ENCODE results near the gene IER3. TPM values are rescaled to one million over a fixed set of nuclear protein-coding genes. Genes with fewer than 3 reads are reported as not detected.

The IER3 gene
- polyA plus RNA-seq, 1 experiment = 51.7 TPM

DNA sequence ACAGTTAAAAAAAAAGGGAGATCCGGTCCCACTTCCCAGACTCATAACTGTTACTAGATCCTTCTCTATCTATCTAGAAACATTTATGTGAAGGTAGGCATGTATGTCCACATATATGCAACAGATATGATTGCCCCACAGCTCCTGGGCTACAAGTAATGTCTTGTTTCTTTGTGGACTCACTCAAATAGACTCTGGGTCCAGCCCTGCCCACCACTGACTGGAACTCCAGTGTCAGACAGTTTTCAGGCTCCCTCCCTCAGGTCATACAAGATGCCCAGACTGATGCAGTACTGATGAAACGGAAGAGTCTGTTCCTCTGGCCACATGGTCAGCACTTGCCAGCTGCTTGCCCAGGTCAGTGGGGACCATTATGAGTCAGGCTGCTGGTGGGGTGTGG lies 30.8 kb upstream of the IER3 start:
- TF ChIP-seq, protein P1, sequence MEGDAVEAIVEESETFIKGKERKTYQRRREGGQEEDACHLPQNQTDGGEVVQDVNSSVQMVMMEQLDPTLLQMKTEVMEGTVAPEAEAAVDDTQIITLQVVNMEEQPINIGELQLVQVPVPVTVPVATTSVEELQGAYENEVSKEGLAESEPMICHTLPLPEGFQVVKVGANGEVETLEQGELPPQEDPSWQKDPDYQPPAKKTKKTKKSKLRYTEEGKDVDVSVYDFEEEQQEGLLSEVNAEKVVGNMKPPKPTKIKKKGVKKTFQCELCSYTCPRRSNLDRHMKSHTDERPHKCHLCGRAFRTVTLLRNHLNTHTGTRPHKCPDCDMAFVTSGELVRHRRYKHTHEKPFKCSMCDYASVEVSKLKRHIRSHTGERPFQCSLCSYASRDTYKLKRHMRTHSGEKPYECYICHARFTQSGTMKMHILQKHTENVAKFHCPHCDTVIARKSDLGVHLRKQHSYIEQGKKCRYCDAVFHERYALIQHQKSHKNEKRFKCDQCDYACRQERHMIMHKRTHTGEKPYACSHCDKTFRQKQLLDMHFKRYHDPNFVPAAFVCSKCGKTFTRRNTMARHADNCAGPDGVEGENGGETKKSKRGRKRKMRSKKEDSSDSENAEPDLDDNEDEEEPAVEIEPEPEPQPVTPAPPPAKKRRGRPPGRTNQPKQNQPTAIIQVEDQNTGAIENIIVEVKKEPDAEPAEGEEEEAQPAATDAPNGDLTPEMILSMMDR (IDR thresholded peaks at IDR 0.05; ENCODE audit: insufficient read depth, low read depth, low read length) = no peak
- no peak for DNase-seq (ENCODE audit: low read depth)
- H3K36me3 ChIP-seq (ENCODE audit: control insufficient read depth, insufficient read depth, low read length) = no peaks in the 10 kb centered on the region
- H3K27me3 ChIP-seq (ENCODE audit: control insufficient read depth, insufficient read depth, low read length) = no peaks in the 10 kb centered on the region
- CTCF ChIA-PET = interaction anchor here (2.3 kb wide), 1 partner anchor 11 kb away, joined by 6 read pairs; no protein-coding TSS in a partner anchor
- H3K4me3 ChIP-seq (ENCODE audit: low read depth, low read length) = no peak overlapping the region
- POLR2A ChIA-PET = interaction anchor here (0.6 kb wide), 1 partner anchor 284 kb away, joined by 3 read pairs; no protein-coding TSS in a partner anchor

DNA sequence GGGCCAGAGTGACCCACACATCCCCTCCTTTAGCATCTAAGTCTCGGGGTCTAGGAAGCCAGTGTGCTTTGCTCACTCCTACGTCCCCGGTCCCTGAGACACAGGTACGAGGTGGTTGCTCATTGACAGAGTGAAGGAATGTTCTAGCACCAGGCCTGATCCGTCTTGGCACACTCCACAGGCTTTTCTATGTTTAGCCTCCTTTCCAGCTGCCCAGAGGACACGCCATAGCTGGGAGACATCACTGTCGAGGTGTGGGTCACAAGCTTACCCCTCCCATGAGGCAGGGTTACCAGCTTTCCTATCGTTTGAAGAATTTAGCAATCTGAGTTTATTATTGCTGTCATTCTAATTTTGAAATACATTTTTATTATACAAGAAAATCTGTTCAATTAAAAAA lies 30.4 kb upstream of the IER3 start:
- no peaks in the 10 kb centered on the region for H3K36me3 ChIP-seq (ENCODE audit: control insufficient read depth, insufficient read depth, low read length)
- TF ChIP-seq, protein P1 (IDR thresholded peaks at IDR 0.05; ENCODE audit: insufficient read depth, low read depth, low read length) = no peak
- H3K27me3 ChIP-seq (ENCODE audit: control insufficient read depth, insufficient read depth, low read length) = no peaks in the 10 kb centered on the region
- ChIA-PET POLR2A (interaction anchor here (0.6 kb wide), 1 partner anchor 283 kb away, joined by 3 read pairs; no protein-coding TSS in a partner anchor), CTCF (interaction anchor here (1.5 kb wide), 1 partner anchor 8 kb away, joined by 6 read pairs; no protein-coding TSS in a partner anchor)
- H3K4me3 ChIP-seq (ENCODE audit: low read depth, low read length) = no peak overlapping the region
- DNase-seq (ENCODE audit: low read depth) = no peak

DNA sequence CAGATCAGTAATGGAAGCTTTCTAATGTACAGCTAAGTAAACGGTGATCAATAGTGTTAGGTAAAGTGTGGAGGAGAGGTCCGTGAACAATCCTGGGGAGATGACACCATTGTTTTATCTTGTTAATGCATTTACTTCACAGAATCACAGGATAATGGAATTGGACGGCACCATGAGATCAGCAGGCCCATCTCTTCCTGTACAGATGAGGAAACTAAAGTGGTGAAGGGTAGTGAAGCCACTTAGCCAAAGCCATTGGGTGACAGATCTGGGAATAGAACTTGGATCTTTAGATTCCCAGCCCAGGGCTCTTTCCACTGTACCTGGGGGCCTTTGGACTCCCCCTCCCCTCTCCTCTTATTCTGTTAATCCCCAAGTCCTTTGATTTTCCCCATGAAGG lies 26.2 kb upstream of the IER3 start:
- ChIA-PET CTCF (interaction anchor here (1.3 kb wide), 2 partner anchors 10 to 13 kb away, joined by 3 to 8 read pairs; no protein-coding TSS in a partner anchor), POLR2A (interaction anchor here (0.9 kb wide), 1 partner anchor 11 kb away, joined by 3 read pairs; no protein-coding TSS in a partner anchor)
- TF ChIP-seq, protein P1 (IDR thresholded peaks at IDR 0.05; ENCODE audit: insufficient read depth, low read depth, low read length) = no peak
- no peak for DNase-seq (ENCODE audit: low read depth)
- Histone ChIP-seq H3K36me3 (ENCODE audit: control insufficient read depth, insufficient read depth, low read length) (no peaks in the 10 kb centered on the region), H3K4me3 (ENCODE audit: low read depth, low read length) (no peak overlapping the region), H3K27me3 (ENCODE audit: control insufficient read depth, insufficient read depth, low read length) (no peaks in the 10 kb centered on the region)

DNA sequence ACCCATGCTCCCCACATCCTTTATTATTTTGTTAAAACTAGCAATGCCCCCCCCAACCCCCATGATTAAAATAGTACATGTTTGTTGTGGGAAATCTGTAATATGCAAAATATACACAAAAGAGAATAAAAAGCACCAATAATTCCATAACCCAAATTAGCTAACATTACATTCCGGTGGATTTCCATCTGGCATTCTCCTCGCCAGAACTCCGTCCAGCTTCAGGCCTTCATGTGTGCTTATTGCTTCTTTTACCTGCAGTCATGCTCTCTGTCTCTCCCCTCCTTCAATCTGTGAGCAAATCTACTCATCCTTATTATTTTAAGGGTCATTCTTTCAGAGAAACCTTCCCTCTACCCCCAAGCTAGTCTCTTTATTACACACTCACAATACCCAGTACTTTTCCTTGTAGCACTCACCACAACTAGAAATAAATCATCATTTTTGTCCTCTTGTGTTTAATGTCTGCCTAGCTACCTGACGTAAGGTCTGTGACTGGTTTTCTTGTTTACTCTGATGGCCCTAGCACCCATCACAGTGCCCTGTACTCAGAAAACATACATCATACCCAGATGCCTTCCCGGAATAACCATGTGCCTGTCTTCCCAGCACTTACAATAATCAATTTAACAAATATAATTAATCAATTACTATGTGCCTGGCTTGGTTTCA lies 25.6 kb upstream of the IER3 start:
- Histone ChIP-seq H3K36me3 (ENCODE audit: control insufficient read depth, insufficient read depth, low read length) (no peaks in the 10 kb centered on the region), H3K4me3 (ENCODE audit: low read depth, low read length) (no peak overlapping the region), H3K27me3 (ENCODE audit: control insufficient read depth, insufficient read depth, low read length) (no peaks in the 10 kb centered on the region)
- ChIA-PET POLR2A (interaction anchor here (0.9 kb wide), 1 partner anchor 12 kb away, joined by 3 read pairs; no protein-coding TSS in a partner anchor), CTCF (interaction anchor here (1.0 to 2.2 kb wide), 4 partner anchors 9 to 18 kb away, joined by 3 to 8 read pairs (median 5); no protein-coding TSS in a partner anchor)
- TF ChIP-seq, protein P1 (IDR thresholded peaks at IDR 0.05; ENCODE audit: insufficient read depth, low read depth, low read length) = no peak
- DNase-seq (ENCODE audit: low read depth) = no peak

DNA sequence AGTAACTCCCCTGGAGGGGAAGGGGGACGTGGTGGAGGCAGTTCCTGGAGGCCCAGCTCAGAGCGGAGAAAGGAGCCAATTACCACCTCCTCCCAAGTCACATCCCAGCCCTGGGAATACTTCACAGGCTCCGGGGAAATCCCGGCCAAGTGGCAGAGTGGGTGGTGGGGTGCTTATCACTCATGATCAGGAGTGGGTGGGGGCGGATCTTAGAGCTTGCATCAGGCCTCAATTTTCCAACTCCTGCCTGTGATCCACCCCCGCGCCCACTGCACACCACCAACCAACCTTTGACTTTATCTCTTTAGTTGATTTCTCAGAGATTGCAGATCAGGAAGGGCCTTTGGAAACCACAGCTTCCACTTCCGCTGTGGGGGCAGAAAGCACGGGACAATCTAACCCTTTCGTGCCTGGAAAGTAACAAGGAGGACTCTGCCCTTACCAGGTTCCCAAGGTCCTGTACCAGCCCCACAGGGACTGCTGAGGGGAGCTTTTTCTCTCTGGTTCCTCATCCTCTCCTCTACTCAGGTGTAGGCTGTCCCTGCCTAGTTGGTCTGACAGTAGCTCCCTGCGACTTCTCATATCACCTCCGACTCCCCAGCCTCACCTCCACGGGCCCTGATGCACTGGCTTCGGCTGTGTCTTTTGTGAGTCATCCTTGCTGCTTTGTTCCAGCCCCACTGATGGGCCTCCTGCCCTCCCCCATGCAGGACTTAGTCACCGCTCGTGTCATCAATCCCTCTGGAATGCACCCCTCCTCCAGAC lies 24.9 kb upstream of the IER3 start:
- Histone ChIP-seq H3K27me3 (ENCODE audit: control insufficient read depth, insufficient read depth, low read length) (no peaks in the 10 kb centered on the region), H3K36me3 (ENCODE audit: control insufficient read depth, insufficient read depth, low read length) (no peaks in the 10 kb centered on the region), H3K4me3 (ENCODE audit: low read depth, low read length) (peak overlapping the region; percentile 1; the same call in 1 of the 2 replicates)
- DNase-seq (ENCODE audit: low read depth) = peak; percentile 83
- ChIA-PET CTCF (interaction anchor here (0.8 to 2.2 kb wide), 6 partner anchors 10 to 41 kb away, joined by 3 to 8 read pairs (median 4); no protein-coding TSS in a partner anchor), POLR2A (interaction anchor here (0.6 to 0.9 kb wide), 2 partner anchors 13 to 27 kb away, joined by 3 read pairs; no protein-coding TSS in a partner anchor)
- TF ChIP-seq, protein P1 (IDR thresholded peaks at IDR 0.05; ENCODE audit: insufficient read depth, low read depth, low read length) = no peak
